ENCODE results near the gene ARMH4.

DNA sequence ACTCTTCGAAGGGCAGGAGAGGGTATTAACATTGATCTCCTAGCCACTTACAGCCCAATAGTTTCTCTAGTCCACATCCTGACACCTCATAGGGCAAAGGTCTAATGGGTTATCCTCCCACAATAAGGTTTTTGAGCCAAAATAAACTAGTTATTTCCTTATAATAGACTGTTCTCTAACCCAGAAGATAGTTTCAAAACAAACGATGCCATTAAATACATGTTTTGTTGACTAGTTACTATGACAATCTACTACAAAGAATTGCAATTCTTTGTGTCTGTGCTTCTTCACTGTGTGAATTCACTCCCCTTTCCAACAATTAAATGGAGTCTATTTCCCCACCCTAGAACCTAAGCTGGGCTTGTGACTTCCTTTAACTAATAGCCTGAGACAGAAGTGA lies 41.5 kb upstream of the ARMH4 start:
- TF ChIP-seq, protein P1, sequence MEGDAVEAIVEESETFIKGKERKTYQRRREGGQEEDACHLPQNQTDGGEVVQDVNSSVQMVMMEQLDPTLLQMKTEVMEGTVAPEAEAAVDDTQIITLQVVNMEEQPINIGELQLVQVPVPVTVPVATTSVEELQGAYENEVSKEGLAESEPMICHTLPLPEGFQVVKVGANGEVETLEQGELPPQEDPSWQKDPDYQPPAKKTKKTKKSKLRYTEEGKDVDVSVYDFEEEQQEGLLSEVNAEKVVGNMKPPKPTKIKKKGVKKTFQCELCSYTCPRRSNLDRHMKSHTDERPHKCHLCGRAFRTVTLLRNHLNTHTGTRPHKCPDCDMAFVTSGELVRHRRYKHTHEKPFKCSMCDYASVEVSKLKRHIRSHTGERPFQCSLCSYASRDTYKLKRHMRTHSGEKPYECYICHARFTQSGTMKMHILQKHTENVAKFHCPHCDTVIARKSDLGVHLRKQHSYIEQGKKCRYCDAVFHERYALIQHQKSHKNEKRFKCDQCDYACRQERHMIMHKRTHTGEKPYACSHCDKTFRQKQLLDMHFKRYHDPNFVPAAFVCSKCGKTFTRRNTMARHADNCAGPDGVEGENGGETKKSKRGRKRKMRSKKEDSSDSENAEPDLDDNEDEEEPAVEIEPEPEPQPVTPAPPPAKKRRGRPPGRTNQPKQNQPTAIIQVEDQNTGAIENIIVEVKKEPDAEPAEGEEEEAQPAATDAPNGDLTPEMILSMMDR (IDR thresholded peaks at IDR 0.05), result no peak
- TF ChIP-seq POLR2A (IDR thresholded peaks at IDR 0.05), result no peak
